Cardiac atrium fibroblast (primary cell): Measurements from ENCODE around the gene NLRP4. TPM values are rescaled to one million over a fixed set of nuclear protein-coding genes. Genes with fewer than 3 reads are reported as not detected.

ENCODE experiments used
- total RNA-seq: library from RNA; depleted of rRNA; stranded (reverse); fragments of >200 nt; gene quantifications from 2 replicates; pipeline ENCODE4 v1.2.3, GENCODE V29; 2015

Gene NLRP4
- not detected in 2 replicates for total RNA-seq

GRCh38 chr19:55836340-55836739 is at the start of gene NLRP4:
Gene NLRP4 (plus strand): TSS chr19:55836540. CDS start chr19:55852081, 15,541 bp downstream.

GRCh38 chr19:55831846-55832245 is 4.5 kb upstream of the NLRP4 start, which contains the start of gene NLRP11:
Gene NLRP11 (minus strand): TSS chr19:55831999. CDS start chr19:55818174, 13,825 bp downstream.

Other genes starting within 250 kb of the NLRP4 start
- gene FIZ1, start 237.0 kb upstream of the NLRP4 start, total RNA-seq = 2.6 and 7.6 TPM in 2 replicates
- 5.4 and 8.1 TPM in 2 replicates for gene ZNF524, start 236.3 kb upstream of the NLRP4 start, total RNA-seq
- 2.9 and 5.8 TPM in 2 replicates for gene ZNF865, start 230.9 kb upstream of the NLRP4 start, total RNA-seq
- gene ZNF784, start 212.0 kb upstream of the NLRP4 start, total RNA-seq = 2.9 and 6.1 TPM in 2 replicates
- gene ZNF580, start 195.5 kb upstream of the NLRP4 start, total RNA-seq = 10.0 and 22.4 TPM in 2 replicates
- gene ZNF581, start 192.9 kb upstream of the NLRP4 start, total RNA-seq = 20.0 and 43.3 TPM in 2 replicates
- 8.5 and 20.3 TPM in 2 replicates for gene CCDC106, start 188.3 kb upstream of the NLRP4 start, total RNA-seq
- 88.6 and 122 TPM in 2 replicates for gene U2AF2, start 181.5 kb upstream of the NLRP4 start, total RNA-seq
- gene EPN1, start 161.3 kb upstream of the NLRP4 start, total RNA-seq = 128 and 139 TPM in 2 replicates
- not detected in 2 replicates for gene NLRP9, start 98.1 kb upstream of the NLRP4 start, total RNA-seq
- not detected in 2 replicates for gene RFPL4A, start 77.4 kb upstream of the NLRP4 start, total RNA-seq
- not detected in 2 replicates for gene RFPL4AL1, start 67.4 kb upstream of the NLRP4 start, total RNA-seq
- not detected in 2 replicates for gene NLRP11, start 4.5 kb upstream of the NLRP4 start, total RNA-seq
- not detected in 2 replicates for gene NLRP13, start 95.8 kb downstream of the NLRP4 start, total RNA-seq
- gene NLRP8, start 111.3 kb downstream of the NLRP4 start, total RNA-seq = not detected in 2 replicates
- gene NLRP5, start 150.2 kb downstream of the NLRP4 start, total RNA-seq = not detected in 2 replicates